ENCODE data around the gene MRPL21.
"Not testable (repeated sequence)": the region's sequence is repeated elsewhere in the genome, so short reads cannot be mapped to it uniquely, and the experiment has no call there.

Gene MRPL21

DNA sequence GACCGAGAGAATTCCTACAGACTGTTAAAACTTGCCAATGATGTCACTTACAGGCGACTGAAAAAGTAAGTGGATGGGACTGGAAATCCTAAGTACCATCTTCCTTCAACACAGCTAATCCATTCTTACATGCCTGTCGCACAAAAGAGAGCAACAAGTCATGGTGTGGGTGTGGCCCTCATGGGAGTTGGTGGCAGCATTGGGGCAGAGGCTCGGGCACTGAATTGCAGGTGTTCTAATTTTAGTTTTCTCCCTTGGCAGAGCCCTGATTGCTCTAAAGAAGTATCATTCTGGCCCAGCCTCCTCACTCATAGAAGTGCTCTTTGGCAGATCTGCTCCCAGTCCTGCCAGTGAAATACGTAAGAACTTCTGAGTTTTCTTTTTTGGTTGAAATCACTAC is 4.6 kb upstream of the MRPL21 start:
- ATAC-seq (replicated peaks) (no peak), DNase-seq (no peak)
- no peak overlapping the region for H3K4me3 Mint-ChIP-seq
- H3K27me3 Mint-ChIP-seq, result no peaks in the 10 kb centered on the region
- H3K36me3 Mint-ChIP-seq, result peaks cover 19 to 42% of the 10 kb centered on the region in 2 donors
- no peaks in the 10 kb centered on the region for H3K9me3 Mint-ChIP-seq
- peaks cover 14 to 23% of the 10 kb centered on the region in 2 donors for H3K4me1 Mint-ChIP-seq
- no peak overlapping the region for H3K27ac Mint-ChIP-seq

GRCh38 chr11:68905421-68906360 is 2.1 kb upstream of the MRPL21 start:
- Mint-ChIP-seq H3K27me3 (no peaks in the 10 kb centered on the region), H3K4me3 (peak overlapping the region; percentile 97), H3K9me3 (no peaks in the 10 kb centered on the region), H3K4me1 (peaks cover 31 to 48% of the 10 kb centered on the region in 2 donors), H3K36me3 (peaks cover 16 to 40% of the 10 kb centered on the region in 2 donors), H3K27ac (peak overlapping the region; percentile 65)
- no peak for DNase-seq
- no peak for ATAC-seq (replicated peaks)

DNA sequence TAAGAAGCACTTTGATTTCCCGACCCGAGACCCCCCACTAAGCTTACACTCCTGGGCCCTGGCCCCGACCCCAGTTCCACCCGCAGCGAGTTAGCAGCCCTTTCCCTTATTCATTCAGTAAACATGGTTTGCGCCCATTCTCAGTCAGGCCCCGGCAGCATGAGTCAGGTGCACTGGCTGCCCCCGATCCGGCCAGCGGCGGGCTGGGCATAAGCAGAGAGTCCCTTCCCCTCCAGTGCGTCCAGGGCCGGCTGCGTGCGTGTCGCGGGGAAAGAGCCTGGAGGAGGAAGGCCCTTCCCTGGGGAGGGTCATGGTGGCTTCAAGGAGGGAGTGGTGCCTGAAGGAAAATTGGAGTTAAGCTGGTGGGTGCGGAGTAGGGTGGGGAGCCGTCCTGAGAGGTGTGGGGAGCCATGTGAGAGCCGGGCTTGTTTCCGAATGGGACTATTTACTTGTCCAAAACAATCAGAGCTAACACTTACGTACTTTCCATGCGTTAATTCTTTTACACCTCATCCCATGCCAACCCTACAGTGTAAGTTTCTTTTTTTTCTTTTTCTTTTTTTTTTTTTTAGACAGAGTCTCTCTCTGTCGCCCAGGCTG is 716 bp upstream of the MRPL21 start:
- DNase-seq (peak; percentile 4), ATAC-seq (replicated peaks) (peak; percentile 44 to 45)
- Mint-ChIP-seq H3K4me3 (peak overlapping the region; percentile 97), H3K27ac (peak overlapping the region; percentile 97), H3K36me3 (peaks cover 18 to 45% of the 10 kb centered on the region in 2 donors), H3K9me3 (no peaks in the 10 kb centered on the region), H3K4me1 (peaks cover 33 to 53% of the 10 kb centered on the region in 2 donors), H3K27me3 (no peaks in the 10 kb centered on the region)

DNA sequence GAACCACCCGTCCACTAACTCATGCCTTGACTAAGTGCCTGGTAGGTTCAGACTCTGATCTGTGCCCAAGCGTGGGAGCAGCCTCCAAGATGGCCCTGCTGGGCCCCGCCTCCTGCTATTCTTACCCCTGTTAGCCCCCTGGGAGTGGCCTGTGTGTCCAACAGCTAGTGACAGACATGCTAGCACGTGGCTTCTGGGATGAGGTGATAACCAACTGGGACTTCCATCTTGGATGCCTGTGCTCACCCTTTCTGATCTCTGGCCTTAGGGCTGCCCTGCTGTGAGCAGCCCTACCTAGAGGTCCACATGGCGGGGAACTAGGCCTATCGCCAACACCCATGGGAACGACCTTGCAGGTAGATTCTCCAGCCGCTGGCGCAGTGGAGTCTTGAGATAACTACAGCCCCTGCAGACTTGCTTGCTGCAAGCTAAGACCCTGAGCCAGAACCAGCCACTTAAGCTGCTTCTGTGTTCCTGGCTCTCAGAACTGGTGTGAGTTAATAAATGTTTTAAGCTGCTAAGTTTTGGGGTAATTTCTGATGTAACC is 2.7 kb downstream of the MRPL21 start:
- Mint-ChIP-seq H3K27ac (no peak overlapping the region), H3K36me3 (peaks cover 29 to 55% of the 10 kb centered on the region in 2 donors), H3K27me3 (no peaks in the 10 kb centered on the region), H3K4me1 (peaks cover 33 to 50% of the 10 kb centered on the region in 2 donors), H3K4me3 (no peak overlapping the region), H3K9me3 (no peaks in the 10 kb centered on the region)
- no peak for DNase-seq
- ATAC-seq (replicated peaks), result no peak

DNA sequence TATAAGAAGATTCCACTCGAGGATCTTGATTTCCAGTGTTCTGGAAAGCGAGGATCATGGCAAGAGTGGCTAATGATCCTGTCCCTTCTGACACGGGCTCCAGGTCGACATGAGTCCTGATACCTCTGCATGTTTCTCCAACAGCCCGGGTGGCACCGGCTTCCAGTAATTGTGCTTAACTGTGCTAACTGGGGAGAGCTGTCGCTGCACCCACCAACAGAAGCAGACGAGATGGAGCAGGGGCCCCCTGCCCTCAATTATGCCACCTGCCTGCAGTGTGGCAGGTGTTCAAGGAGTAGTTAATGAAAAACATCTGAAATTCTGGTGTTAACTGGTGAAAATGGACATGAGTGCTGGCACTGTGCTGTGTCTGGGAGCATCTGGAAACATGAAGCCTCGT is 6.2 kb downstream of the MRPL21 start:
- peaks cover 11 to 22% of the 10 kb centered on the region in 2 donors for H3K4me1 Mint-ChIP-seq
- peaks cover 28 to 42% of the 10 kb centered on the region in 2 donors for H3K36me3 Mint-ChIP-seq
- H3K4me3 Mint-ChIP-seq, result no peak overlapping the region
- H3K9me3 Mint-ChIP-seq, result no peaks in the 10 kb centered on the region
- DNase-seq (no peak), ATAC-seq (replicated peaks) (no peak)
- no peak overlapping the region for H3K27ac Mint-ChIP-seq
- no peaks in the 10 kb centered on the region for H3K27me3 Mint-ChIP-seq

DNA sequence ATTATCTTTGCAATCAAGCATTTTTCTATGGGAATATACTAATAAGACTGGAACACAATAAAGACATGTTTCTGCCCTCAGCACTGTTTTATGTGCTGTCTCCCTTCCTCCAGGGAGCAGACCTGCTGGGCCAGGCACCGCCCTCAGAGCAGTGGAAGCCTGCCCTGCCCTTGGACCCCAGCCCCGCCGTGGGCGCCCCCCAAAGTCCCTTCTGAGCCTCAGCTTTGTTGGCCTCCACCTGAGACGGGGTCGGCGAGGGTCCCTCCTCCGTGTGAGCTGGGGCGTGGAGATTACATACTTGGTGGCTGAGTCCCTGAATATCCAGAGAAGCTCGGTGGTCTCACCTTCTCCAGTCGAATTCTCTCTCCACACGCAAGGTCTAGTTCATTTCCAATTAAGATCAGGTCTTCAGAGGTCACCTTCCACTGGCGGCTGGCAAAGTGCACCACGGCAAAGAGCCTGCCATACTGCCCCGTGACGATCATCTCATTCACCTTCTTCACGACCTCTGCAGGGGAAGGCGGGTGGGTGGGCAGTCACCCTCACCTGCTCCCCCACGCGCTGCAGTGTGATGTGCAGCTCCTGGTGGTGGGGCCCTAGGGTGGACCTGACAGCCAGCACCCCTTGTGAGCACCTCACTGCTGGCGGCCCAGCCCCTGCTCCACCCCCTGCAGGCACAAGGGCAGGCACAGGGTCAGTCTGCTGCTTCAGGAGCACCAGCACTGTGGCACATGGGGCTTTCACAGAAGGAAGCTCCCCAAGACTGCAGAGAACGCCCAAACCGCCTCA is 7.3 kb downstream of the MRPL21 start:
- DNase-seq (no peak), ATAC-seq (replicated peaks) (no peak)
- Mint-ChIP-seq H3K4me1 (peaks cover 3 to 11% of the 10 kb centered on the region in 2 donors), H3K9me3 (no peaks in the 10 kb centered on the region), H3K4me3 (no peak overlapping the region), H3K27me3 (no peaks in the 10 kb centered on the region), H3K36me3 (peaks cover 31 to 44% of the 10 kb centered on the region in 2 donors), H3K27ac (peak overlapping the region; percentile 47)

DNA sequence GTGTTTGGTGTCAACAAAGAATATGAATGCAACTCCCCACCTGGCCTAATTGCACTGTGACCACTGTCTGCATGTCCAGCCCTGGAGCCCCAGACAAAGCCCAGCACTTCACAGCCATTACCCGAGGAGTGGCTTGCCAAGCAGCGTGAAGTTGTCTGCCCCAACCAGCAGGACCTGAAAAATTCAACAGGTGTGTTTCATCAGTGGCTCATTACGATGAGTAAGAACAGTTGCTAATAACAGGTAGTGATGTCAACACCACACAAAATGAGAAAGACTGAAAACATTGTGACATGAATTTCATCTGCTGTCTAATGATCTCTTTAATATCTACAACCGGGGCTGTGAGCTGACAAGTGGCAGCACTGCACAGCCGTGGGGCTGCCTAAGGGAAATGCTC is 10.3 kb downstream of the MRPL21 start:
- no peak for DNase-seq
- Mint-ChIP-seq H3K27me3 (no peaks in the 10 kb centered on the region), H3K4me1 (peaks cover 0 to 1% of the 10 kb centered on the region in 2 donors), H3K4me3 (no peak overlapping the region), H3K9me3 (no peaks in the 10 kb centered on the region), H3K27ac (no peak overlapping the region), H3K36me3 (peaks cover 38 to 43% of the 10 kb centered on the region in 2 donors)
- ATAC-seq (replicated peaks), result no peak

DNA sequence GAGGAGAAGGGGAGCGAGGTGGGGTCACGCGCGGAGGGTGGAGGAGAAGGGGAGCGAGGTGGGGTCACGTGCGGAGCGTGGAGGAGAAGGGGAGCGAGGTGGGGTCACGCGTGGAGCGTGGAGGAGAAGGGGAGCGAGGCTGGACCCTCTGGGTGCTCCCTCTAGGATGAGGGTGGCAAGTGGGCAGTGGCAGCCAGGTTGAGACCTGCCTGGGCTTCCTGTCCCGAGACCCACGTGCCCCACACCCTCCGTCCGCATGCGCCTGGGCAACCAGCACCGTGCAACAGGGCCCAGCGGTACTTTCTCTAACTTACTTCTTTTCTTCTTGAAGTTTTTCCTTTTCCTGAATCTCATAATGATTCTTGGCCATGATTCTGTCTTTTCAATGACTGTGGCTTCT is 11.1 kb downstream of the MRPL21 start:
- DNase-seq (no peak), ATAC-seq (replicated peaks) (no peak)
- H3K4me3 Mint-ChIP-seq, result no peak overlapping the region
- H3K27ac Mint-ChIP-seq, result no peak overlapping the region
- H3K4me1 Mint-ChIP-seq, result peaks cover 0 to 1% of the 10 kb centered on the region in 2 donors
- no peaks in the 10 kb centered on the region for H3K9me3 Mint-ChIP-seq
- H3K27me3 Mint-ChIP-seq, result no peaks in the 10 kb centered on the region
- peaks cover 33 to 38% of the 10 kb centered on the region in 2 donors for H3K36me3 Mint-ChIP-seq

GRCh38 chr11:68891351-68891948 is 12.2 kb downstream of the MRPL21 start:
- DNase-seq (no peak), ATAC-seq (replicated peaks) (no peak)
- H3K9me3 Mint-ChIP-seq, result no peaks in the 10 kb centered on the region
- H3K4me1 Mint-ChIP-seq, result peaks cover 0 to 1% of the 10 kb centered on the region in 2 donors
- H3K27me3 Mint-ChIP-seq, result no peaks in the 10 kb centered on the region
- H3K27ac Mint-ChIP-seq, result no peak overlapping the region
- peaks cover 31 to 34% of the 10 kb centered on the region in 2 donors for H3K36me3 Mint-ChIP-seq
- no peak overlapping the region for H3K4me3 Mint-ChIP-seq

DNA sequence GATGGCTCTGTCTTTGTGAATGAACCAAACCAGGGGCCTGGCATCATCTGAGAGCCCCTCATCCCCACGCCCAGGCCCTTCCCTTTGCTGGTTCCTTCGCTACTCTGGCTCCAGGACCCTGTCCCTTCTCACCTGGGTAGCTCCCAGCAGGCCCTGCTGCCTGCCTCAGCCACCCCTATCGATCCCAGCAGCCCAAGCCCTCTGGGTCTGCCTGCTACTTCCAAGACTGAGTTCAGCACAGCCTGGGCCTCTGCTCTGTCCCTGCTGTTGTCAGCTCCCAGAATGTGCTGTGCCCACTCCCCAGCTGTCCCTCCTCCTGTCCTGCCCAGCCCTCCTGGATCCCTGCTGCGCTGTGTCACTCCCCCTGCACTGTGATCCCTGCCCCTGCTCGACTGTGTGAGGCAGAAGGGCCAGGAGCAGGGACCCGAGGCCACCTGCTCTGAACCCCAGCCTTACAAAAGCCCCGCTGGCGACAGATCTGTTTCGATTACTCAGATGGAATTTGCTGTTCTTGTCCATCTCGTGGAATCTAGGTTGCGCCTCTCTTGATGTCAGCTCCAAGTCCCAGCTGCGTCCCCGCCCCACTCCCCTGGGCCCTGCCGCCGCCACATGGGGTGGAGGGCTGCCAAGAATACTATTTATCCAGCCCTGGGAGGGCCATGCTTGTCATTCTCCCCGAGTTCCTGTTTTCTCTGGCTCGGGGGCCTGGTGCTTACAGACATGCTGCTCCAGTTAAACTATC is 13.0 kb downstream of the MRPL21 start:
- Mint-ChIP-seq H3K27me3 (no peaks in the 10 kb centered on the region), H3K36me3 (peaks cover 27 to 31% of the 10 kb centered on the region in 2 donors), H3K9me3 (no peaks in the 10 kb centered on the region), H3K27ac (peak overlapping the region; percentile 37), H3K4me1 (peaks cover 0 to 1% of the 10 kb centered on the region in 2 donors), H3K4me3 (no peak overlapping the region)
- DNase-seq (no peak), ATAC-seq (replicated peaks) (no peak)

DNA sequence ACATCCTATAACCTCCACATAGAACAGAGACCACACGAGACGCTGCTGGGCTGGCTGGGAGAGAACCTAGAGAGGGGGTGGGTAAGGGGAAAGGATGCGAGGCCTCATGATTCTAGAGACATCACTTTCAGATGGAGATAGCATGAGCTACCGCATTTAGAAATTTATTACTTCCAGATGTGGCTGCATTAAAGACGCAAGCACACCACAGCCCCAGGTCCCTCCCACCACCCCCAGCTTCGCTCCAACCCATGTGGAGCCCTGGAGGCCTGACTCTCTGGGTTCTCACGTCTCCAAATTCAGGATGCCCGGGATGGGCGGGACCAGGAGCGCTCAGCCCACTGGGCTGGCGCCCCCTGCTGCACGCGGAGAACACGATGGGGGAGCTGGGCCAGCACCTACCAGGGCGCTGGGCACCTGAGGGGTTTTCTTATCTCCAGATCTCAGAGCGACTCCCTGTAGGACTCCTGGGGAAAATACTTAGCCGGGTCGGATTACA is 13.6 kb downstream of the MRPL21 start:
- Mint-ChIP-seq H3K9me3 (no peaks in the 10 kb centered on the region), H3K27me3 (no peaks in the 10 kb centered on the region), H3K36me3 (peaks cover 27 to 31% of the 10 kb centered on the region in 2 donors), H3K4me3 (no peak overlapping the region), H3K4me1 (peaks cover 0 to 1% of the 10 kb centered on the region in 2 donors), H3K27ac (no peak overlapping the region)
- DNase-seq (no peak), ATAC-seq (replicated peaks) (no peak)

GRCh38 chr11:68884827-68885226 is 18.8 kb downstream of the MRPL21 start:
- not testable (repeated sequence) for H3K4me3 Mint-ChIP-seq; H3K9me3 Mint-ChIP-seq; ATAC-seq (replicated peaks); H3K27me3 Mint-ChIP-seq; DNase-seq; H3K27ac Mint-ChIP-seq; H3K4me1 Mint-ChIP-seq
- peaks cover 17 to 23% of the 10 kb centered on the region in 2 donors for H3K36me3 Mint-ChIP-seq

- no peak overlapping the region for H3K27ac Mint-ChIP-seq
- H3K36me3 Mint-ChIP-seq, result peaks cover 20 to 23% of the 10 kb centered on the region in 2 donors
- no peaks in the 10 kb centered on the region for H3K9me3 Mint-ChIP-seq
- H3K4me3 Mint-ChIP-seq, result no peak overlapping the region
- DNase-seq (no peak), ATAC-seq (replicated peaks) (no peak)
- no peaks in the 10 kb centered on the region for H3K27me3 Mint-ChIP-seq
- H3K4me1 Mint-ChIP-seq, result peaks cover 2 to 13% of the 10 kb centered on the region in 2 donors
These were observed 21.2 kb downstream of the MRPL21 start for GRCh38 chr11:68882391-68882790.
